K562 (cell line): Measurements from ENCODE around the gene TRAF7. TPM values are rescaled to one million over a fixed set of nuclear protein-coding genes. Genes with fewer than 3 reads are reported as not detected.
A peak's percentile ranks its signal among the peaks of the same experiment; 100 is the strongest.

Experiments
- CHD1 ChIP-seq: fragments of 200-600 bp; sonication (generic); IDR thresholded peaks from one replicate; pipeline ENCODE4 v1.6.1; 2012; ENCODE audit warnings: mild to moderate bottlenecking, moderate library complexity, low read length, inconsistent platforms
- HOXB6 ChIP-seq: fragments of 250-450 bp; sonication (Bioruptor Pico); IDR thresholded peaks from 2 replicates; pipeline ENCODE4 v1.5.1; 2022; ENCODE audit warnings: mild to moderate bottlenecking, borderline replicate concordance
- KAT7 ChIP-seq: sonication (generic); formaldehyde crosslinking; IDR thresholded peaks from 2 replicates; pipeline ENCODE4 v1.8.0; 2022; ENCODE audit warnings: missing genetic modification reagents, mild to moderate bottlenecking, borderline replicate concordance
- MAX ChIP-seq: sonication (generic); formaldehyde crosslinking; IDR thresholded peaks from 2 replicates; pipeline ENCODE4 v1.9.0; 2022; ENCODE audit warnings: mild to moderate bottlenecking, missing genetic modification reagents
- NR2C2 ChIP-seq, 2 experiments: fragments of 200-800 bp in 1 of 2; sonication (Bioruptor generic) in 1 of 2; sonication (generic) in 1 of 2; formaldehyde crosslinking in 1 of 2; IDR thresholded peaks; 2 replicates each; pipeline versions ENCODE4 v1.6.1 to v1.8.0; 2016 to 2022; ENCODE audit warnings: mild to moderate bottlenecking in 1 of 2, missing compliant biosample characterization in 1 of 2, missing genetic modification characterization in 1 of 2, missing genetic modification reagents in 1 of 2
- PRDM10 ChIP-seq: fragments of 450-650 bp; IDR thresholded peaks from 2 replicates; pipeline ENCODE4 v1.6.1; 2018; ENCODE audit not compliant: partially characterized antibody
- TCF15 ChIP-seq: fragments of 250-450 bp; sonication (Bioruptor Pico); IDR thresholded peaks from 2 replicates; pipeline ENCODE4 v1.8.0; 2022; ENCODE audit warnings: moderate library complexity, mild to moderate bottlenecking, inconsistent platforms
- TEAD1 ChIP-seq, 2 experiments: fragments of 450-650 bp in 1 of 2; sonication (generic) in 1 of 2; formaldehyde crosslinking; IDR thresholded peaks; 2 replicates each; pipeline versions ENCODE4 v1.4.0 to v1.8.0; 2020 to 2022; ENCODE audit warnings: mild to moderate bottlenecking in 2 of 2, missing genetic modification reagents in 1 of 2
- TEAD2 ChIP-seq: fragments of 450-650 bp; IDR thresholded peaks from 2 replicates; pipeline ENCODE4 v1.6.1; 2016; ENCODE audit warnings: missing genetic modification characterization, control low read depth, missing compliant biosample characterization
- XRCC3 ChIP-seq: fragments of 450-650 bp; IDR thresholded peaks from 2 replicates; pipeline ENCODE4 v1.6.1; 2017; ENCODE audit warnings: mild to moderate bottlenecking, moderate library complexity
- ZNF77 ChIP-seq: fragments of 250-450 bp; sonication (Bioruptor Pico); IDR thresholded peaks from 2 replicates; pipeline ENCODE4 v1.5.0; 2020
- polyA plus RNA-seq, 8 experiments: library from polyadenylated mRNA; depleted of rRNA in 4 of 8; stranded (reverse) in 5 of 8; unstranded in 3 of 8; fragments of >200 nt; fragmentation: Nextera tagmentation in 2 of 8; fragmentation: Illumina TruSeq in 1 of 8; extraction: Ambion mirVana in 2 of 8; extraction: Trizol in 1 of 8; gene quantifications; 2 replicates each; pipeline versions ENCODE4 v1.2.1 to v1.2.3, GENCODE V29; 2011 to 2014; ENCODE audit warnings: inconsistent platforms in 1 of 8, missing spikeins in 1 of 8
- total RNA-seq, 7 experiments: library from RNA; depleted of rRNA in 6 of 7; stranded (reverse); fragments of >200 nt in 6 of 7; fragmentation: Illumina TruSeq in 2 of 7; extraction: Trizol in 2 of 7; gene quantifications; 2 replicates each; pipeline versions ENCODE4 v1.2.1 to v1.2.3, GENCODE V29; 2011 to 2021; ENCODE audit warnings: low replicate concordance in 1 of 7

The TRAF7 gene
- total and polyA plus RNA-seq, 9 of the 15 experiments (the other 6 are each of a cell fraction or from before 2014, with no cell fraction given) = 1.1 to 113 (median 41.6) TPM

GRCh38 chr16:2155977-2156848 is 631 bp downstream of the TRAF7 start (continued):
- TF ChIP-seq CHD1 = peak; percentile 83
- TF ChIP-seq NR2C2 (CRISPR knock-in tag; IDR thresholded peaks at IDR 0.05) = 0 out of 2 replicates have a peak, but pooled peaks have one; percentile 9
- TF ChIP-seq NR2C2 (tag; IDR thresholded peaks at IDR 0.05) = no peak
- no peak for TF ChIP-seq XRCC3
- peak; percentile 6 for TF ChIP-seq PRDM10
- TF ChIP-seq HOXB6 (CRISPR knock-in tag) = no peak
- 0 out of 2 replicates have a peak, but pooled peaks have one; percentile 15 for TF ChIP-seq MAX (CRISPR knock-in tag)
- peak; percentile 42; the same call in 1 of the 2 replicates for TF ChIP-seq KAT7 (CRISPR knock-in tag)
- TF ChIP-seq TEAD2 = no peak
- TF ChIP-seq TCF15 (CRISPR knock-in tag) = 0 out of 2 replicates have a peak, but pooled peaks have one; percentile 33
- TF ChIP-seq ZNF77 (CRISPR knock-in tag) = no peak
- TF ChIP-seq TEAD1 (CRISPR knock-in tag; IDR thresholded peaks at IDR 0.05) = peak in 1 of 2 experiments; percentile 55; a peak in 1 of 4 replicates
